HepG2 (cell line): Measurements from ENCODE around the gene HSPB9. TPM values are rescaled to one million over a fixed set of nuclear protein-coding genes. Genes with fewer than 3 reads are reported as not detected.

Source experiments
- ATAC-seq: fragments of 200-7000 bp; cut with Tn5 transposase; 3 replicates; pipeline ENCODE4 v1.9.1; 2020; ENCODE audit warnings: mild to moderate bottlenecking, moderate library complexity
- BruUV-seq: library from RNA; stranded (reverse); fragments of 400-500 nt; replicated peaks from 2 replicates; lab custom pipeline; 2021; lab: Mats Ljungman, UMichigan
- CTCF ChIA-PET: fragments of 300-600 bp; formaldehyde crosslinking; extraction: SDS; loops from one replicate; lab custom pipeline; 2021; ENCODE audit warnings: low total read pairs, inconsistent platforms, low intra/inter-chr PET ratio; lab: Yijun Ruan, JAX
- POLR2A ChIA-PET: fragments of 350-600 bp; sonication (Branson Sonifier 250); formaldehyde crosslinking; loops from one replicate; lab custom pipeline; 2020; ENCODE audit warnings: antibody characterized with exemption, inconsistent platforms; lab: Yijun Ruan, JAX
- DNase-seq: peaks from one replicate; pipeline ENCODE4 v3.0.0-alpha.2; 2015; ENCODE audit warnings: low spot score
- FAIRE-seq: peaks from 3 replicates; lab custom pipeline; 2011; peaks lifted over from hg19 to GRCh38; lab: Jason Lieb, UNC
- H2AFZ ChIP-seq: one replicate; pipeline ENCODE4 v1.6.1; 2011; ENCODE audit warnings: low read length, inconsistent platforms
- H3K27ac ChIP-seq: fragments of 300-600 bp; 3 replicates; pipeline ENCODE4 v1.8.0; 2011; ENCODE audit warnings: mixed run types, mild to moderate bottlenecking, mixed read lengths, low read length, inconsistent platforms; ENCODE audit not compliant: insufficient read depth; ENCODE audit errors: extremely low read length
- H3K27me3 ChIP-seq, 2 experiments: fragments of 200-600 bp in 1 of 2; 2 replicates in 1 of 2; 3 replicates in 1 of 2; pipeline versions ENCODE4 v1.6.0 to v1.8.0; 2011; ENCODE audit warnings: low read length in 2 of 2, mild to moderate bottlenecking in 2 of 2, moderate library complexity in 2 of 2, inconsistent platforms in 1 of 2; ENCODE audit not compliant: insufficient read depth in 2 of 2, control insufficient read depth in 1 of 2
- H3K36me3 ChIP-seq, 2 experiments: fragments of 200-600 bp in 1 of 2; replicated peaks in 1 of 2; 2 replicates in 1 of 2; 3 replicates in 1 of 2; pipeline versions ENCODE4 v1.5.1 to v1.8.0; 2011; ENCODE audit warnings: low read length in 2 of 2, inconsistent platforms in 1 of 2; ENCODE audit not compliant: insufficient read depth in 2 of 2, control insufficient read depth in 1 of 2
- H3K4me1 ChIP-seq: 2 replicates; pipeline ENCODE4 v1.5.1; 2012; ENCODE audit warnings: low read length, inconsistent platforms; ENCODE audit not compliant: insufficient read depth
- H3K4me2 ChIP-seq: 2 replicates; pipeline ENCODE4 v1.6.0; 2011; ENCODE audit warnings: low read depth, low read length, inconsistent platforms
- H3K4me3 ChIP-seq, 3 experiments: fragments of 200-600 bp in 1 of 3; sonication (generic), shearing (Covaris generic) in 1 of 3; replicated peaks in 1 of 3; 2 replicates each; pipeline ENCODE4 v1.5.1; 2011 to 2016; ENCODE audit warnings: low read length in 3 of 3, inconsistent platforms in 2 of 3, low read depth in 2 of 3, mild to moderate bottlenecking in 2 of 3, control low read depth in 1 of 3, mixed read lengths in 1 of 3; ENCODE audit not compliant: insufficient read depth in 1 of 3
- H3K79me2 ChIP-seq: one replicate; pipeline ENCODE4 v1.6.1; 2011; ENCODE audit warnings: low read length, inconsistent platforms; ENCODE audit not compliant: insufficient read depth
- H3K9ac ChIP-seq: 2 replicates; pipeline ENCODE4 v1.6.0; 2011; ENCODE audit warnings: mild to moderate bottlenecking, low read depth, low read length, inconsistent platforms; ENCODE audit not compliant: insufficient read depth
- H3K9me3 ChIP-seq: 2 replicates; pipeline ENCODE4 v1.5.1; 2012; ENCODE audit warnings: mild to moderate bottlenecking, low read length
- H4K20me1 ChIP-seq: 2 replicates; pipeline ENCODE4 v1.6.0; 2011; ENCODE audit warnings: inconsistent platforms, mild to moderate bottlenecking, low read length, moderate library complexity; ENCODE audit not compliant: insufficient read depth
- HES4 ChIP-seq: sonication (generic); formaldehyde crosslinking; IDR thresholded peaks from 2 replicates; pipeline ENCODE4 v1.9.0; 2021; ENCODE audit warnings: mild to moderate bottlenecking, missing genetic modification reagents, borderline replicate concordance
- SMYD3 ChIP-seq: sonication (generic); formaldehyde crosslinking; IDR thresholded peaks from 2 replicates; pipeline ENCODE4 v1.8.1; 2023; ENCODE audit warnings: mild to moderate bottlenecking, missing genetic modification reagents
- SP4 ChIP-seq: sonication (generic); formaldehyde crosslinking; IDR thresholded peaks from 2 replicates; pipeline ENCODE4 v1.8.1; 2023; ENCODE audit warnings: mild to moderate bottlenecking, missing genetic modification reagents
- ZNF362 ChIP-seq: sonication (generic); formaldehyde crosslinking; IDR thresholded peaks from 2 replicates; pipeline ENCODE4 v1.4.0; 2020; ENCODE audit warnings: missing genetic modification reagents, mild to moderate bottlenecking, borderline replicate concordance
- ZNF772 ChIP-seq: sonication (generic); formaldehyde crosslinking; IDR thresholded peaks from 2 replicates; pipeline ENCODE4 v1.5.0; 2020; ENCODE audit warnings: mild to moderate bottlenecking, missing genetic modification reagents
- WGBS: methylation state at CpG from one replicate; pipeline ENCODE4 v1.1.6; 2017; ENCODE audit warnings: low lambda C conversion rate; 5-methylcytosine and 5-hydroxymethylcytosine counted together
- in situ Hi-C: cut with HindIII; loops from 2 replicates; pipeline ENCODE4 v1.10.0; 2017; ENCODE audit warnings: low pct_unique_long_range_greater_than_20kb; ENCODE audit not compliant: extremely low pct_ligation_motif_present
- intact Hi-C: fragments of 100-400 bp; cut with micrococcal nuclease; formaldehyde crosslinking; loops from one replicate; pipeline ENCODE4 v1.10.0; 2022; ENCODE audit not compliant: unreplicated experiment
- polyA plus RNA-seq, 8 experiments: library from polyadenylated mRNA; depleted of rRNA in 3 of 8; stranded (reverse) in 7 of 8; unstranded in 1 of 8; fragments of >200 nt; fragmentation: Illumina TruSeq in 4 of 8; extraction: Trizol in 4 of 8; gene quantifications; 2 replicates each; pipeline versions ENCODE4 v1.2.1 to v1.2.3, GENCODE V29; 2011 to 2016; ENCODE audit warnings: low read depth in 4 of 8, missing spikeins in 1 of 8, mixed read lengths in 1 of 8; ENCODE audit not compliant: insufficient read depth in 1 of 8
- total RNA-seq, 5 experiments: library from RNA; depleted of rRNA; stranded (reverse); fragments of >200 nt; fragmentation: Illumina TruSeq; extraction: Trizol; gene quantifications; 2 replicates each; pipeline ENCODE4 v1.2.3, GENCODE V29; 2016; ENCODE audit warnings: low read depth in 1 of 5
- TF ChIP-seq, protein P1 (sequence below): sonication (generic); formaldehyde crosslinking; conservative IDR thresholded peaks from 2 replicates; pipeline ENCODE4 v1.8.1; 2023; ENCODE audit warnings: missing genetic modification reagents
- TF ChIP-seq, protein P2 (sequence below): sonication (generic); formaldehyde crosslinking; IDR thresholded peaks from 2 replicates; pipeline ENCODE4 v1.4.0; 2020; ENCODE audit warnings: missing genetic modification reagents
- TF ChIP-seq, protein P3 (sequence below): sonication (generic); formaldehyde crosslinking; IDR thresholded peaks from 2 replicates; pipeline ENCODE4 v1.8.0; 2022; ENCODE audit warnings: mild to moderate bottlenecking, missing genetic modification reagents, borderline replicate concordance

Gene HSPB9
- total and polyA plus RNA-seq, 2 of the 13 experiments (the other 11 are each of a cell fraction or from before 2014, with no cell fraction given): 0.05 to 0.24 TPM

GRCh38 chr17:42094375-42095069, 28.1 kb upstream of the HSPB9 start:
- Histone ChIP-seq H4K20me1 (no peaks in the 10 kb centered on the region), H3K27ac (no peak overlapping the region), H3K4me1 (peaks cover 82% of the 10 kb centered on the region), H3K27me3 (peaks cover 6 to 47% of the 10 kb centered on the region in 2 experiments; a peak in 4 of 5 replicates), H3K4me2 (no peak overlapping the region), H3K4me3 (no peak overlapping the region), H3K79me2 (no peaks in the 10 kb centered on the region), H2AFZ (no peak overlapping the region), H3K36me3 (no peaks in the 10 kb centered on the region), H3K9ac (no peak overlapping the region), H3K9me3 (no peaks in the 10 kb centered on the region)
- ChIA-PET POLR2A (interaction anchor here (1.4 to 2.2 kb wide), 2 partner anchors 18 to 26 kb away, joined by 4 to 7 read pairs; partner anchors contain the start of gene DHX58), CTCF (no interaction called here)
- TF ChIP-seq ZNF772 (CRISPR knock-in tag): no peak
- TF ChIP-seq, protein P1, sequence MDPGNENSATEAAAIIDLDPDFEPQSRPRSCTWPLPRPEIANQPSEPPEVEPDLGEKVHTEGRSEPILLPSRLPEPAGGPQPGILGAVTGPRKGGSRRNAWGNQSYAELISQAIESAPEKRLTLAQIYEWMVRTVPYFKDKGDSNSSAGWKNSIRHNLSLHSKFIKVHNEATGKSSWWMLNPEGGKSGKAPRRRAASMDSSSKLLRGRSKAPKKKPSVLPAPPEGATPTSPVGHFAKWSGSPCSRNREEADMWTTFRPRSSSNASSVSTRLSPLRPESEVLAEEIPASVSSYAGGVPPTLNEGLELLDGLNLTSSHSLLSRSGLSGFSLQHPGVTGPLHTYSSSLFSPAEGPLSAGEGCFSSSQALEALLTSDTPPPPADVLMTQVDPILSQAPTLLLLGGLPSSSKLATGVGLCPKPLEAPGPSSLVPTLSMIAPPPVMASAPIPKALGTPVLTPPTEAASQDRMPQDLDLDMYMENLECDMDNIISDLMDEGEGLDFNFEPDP: 0 out of 2 replicates have a peak, but pooled peaks have one; percentile 60
- intact Hi-C loops (no loop called here), in situ Hi-C loops (no loop called here)
- BruUV-seq: no TSS peak
- ATAC-seq (no peak), DNase-seq (no peak), FAIRE-seq (no peak)
- 60% methylated on average over 11 of the region's 12 CpGs for WGBS

DNA sequence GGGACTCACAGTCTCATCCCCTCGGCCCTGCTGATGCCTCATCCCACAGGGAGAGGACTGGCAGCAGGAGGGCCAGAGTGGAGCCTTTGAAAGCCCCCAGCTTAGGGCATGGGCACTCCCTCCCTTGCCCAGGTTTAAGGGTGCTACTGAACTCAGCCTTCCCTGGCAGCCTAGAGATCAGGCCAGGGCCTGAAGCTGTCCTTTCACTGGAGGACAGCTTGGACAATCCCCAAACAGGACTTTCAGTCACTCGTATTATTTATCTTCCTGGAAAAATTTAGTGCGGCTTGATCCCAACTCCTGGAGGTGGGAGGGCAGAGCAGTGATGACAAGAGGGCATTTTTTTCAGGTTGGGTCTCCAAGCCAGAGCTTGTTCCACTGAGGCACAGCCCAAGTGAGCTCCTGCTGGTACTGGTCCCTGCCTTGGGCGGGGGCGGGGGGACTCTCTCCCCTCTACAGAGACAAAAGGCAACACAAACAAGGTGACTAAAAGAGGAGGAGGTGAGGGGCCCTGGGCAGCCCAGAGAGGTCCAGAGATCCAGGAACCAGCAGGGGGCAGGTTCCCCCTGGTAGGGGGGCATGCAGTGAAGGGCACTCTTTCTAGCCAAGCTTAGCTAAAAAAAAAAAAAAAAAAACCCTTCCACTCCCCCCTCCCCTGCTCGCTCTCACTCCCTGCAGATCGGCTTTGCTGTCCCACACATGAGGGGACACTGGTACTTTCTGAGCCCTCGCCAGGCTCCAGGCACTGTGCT, 26.1 kb upstream of the HSPB9 start:
- ChIA-PET CTCF (no interaction called here), POLR2A (interaction anchor here (1.3 to 2.2 kb wide), 3 partner anchors 16 to 137 kb away, joined by 3 to 7 read pairs (median 4); partner anchors contain the start of gene DHX58)
- Histone ChIP-seq H4K20me1 (no peaks in the 10 kb centered on the region), H3K4me2 (peak overlapping the region; percentile 65), H3K9ac (no peak overlapping the region), H3K27ac (no peak overlapping the region), H2AFZ (no peak overlapping the region), H3K36me3 (no peaks in the 10 kb centered on the region), H3K27me3 (peaks cover 6 to 48% of the 10 kb centered on the region in 2 experiments; a peak in 4 of 5 replicates), H3K79me2 (no peaks in the 10 kb centered on the region), H3K4me3 (no peak overlapping the region; a peak in 1 of 6 replicates), H3K9me3 (no peaks in the 10 kb centered on the region), H3K4me1 (peaks cover 71% of the 10 kb centered on the region)
- ATAC-seq: peak; percentile 12; the same call in 2 of the 3 replicates
- in situ Hi-C loops (no loop called here), intact Hi-C loops (no loop called here)
- DNase-seq: no peak
- FAIRE-seq: no peak
- no TSS peak for BruUV-seq
- 8% methylated on average over 8 of the region's 8 CpGs for WGBS
- TF ChIP-seq SP4 (CRISPR knock-in tag) (0 out of 2 replicates have a peak, but pooled peaks have one; percentile 28), ZNF362 (peak; percentile 33; the same call in 1 of the 2 replicates), SMYD3 (CRISPR knock-in tag) (no peak), HES4 (CRISPR knock-in tag) (no peak)
- TF ChIP-seq, protein P2, sequence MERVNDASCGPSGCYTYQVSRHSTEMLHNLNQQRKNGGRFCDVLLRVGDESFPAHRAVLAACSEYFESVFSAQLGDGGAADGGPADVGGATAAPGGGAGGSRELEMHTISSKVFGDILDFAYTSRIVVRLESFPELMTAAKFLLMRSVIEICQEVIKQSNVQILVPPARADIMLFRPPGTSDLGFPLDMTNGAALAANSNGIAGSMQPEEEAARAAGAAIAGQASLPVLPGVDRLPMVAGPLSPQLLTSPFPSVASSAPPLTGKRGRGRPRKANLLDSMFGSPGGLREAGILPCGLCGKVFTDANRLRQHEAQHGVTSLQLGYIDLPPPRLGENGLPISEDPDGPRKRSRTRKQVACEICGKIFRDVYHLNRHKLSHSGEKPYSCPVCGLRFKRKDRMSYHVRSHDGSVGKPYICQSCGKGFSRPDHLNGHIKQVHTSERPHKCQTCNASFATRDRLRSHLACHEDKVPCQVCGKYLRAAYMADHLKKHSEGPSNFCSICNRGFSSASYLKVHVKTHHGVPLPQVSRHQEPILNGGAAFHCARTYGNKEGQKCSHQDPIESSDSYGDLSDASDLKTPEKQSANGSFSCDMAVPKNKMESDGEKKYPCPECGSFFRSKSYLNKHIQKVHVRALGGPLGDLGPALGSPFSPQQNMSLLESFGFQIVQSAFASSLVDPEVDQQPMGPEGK (CRISPR knock-in tag): 0 out of 2 replicates have a peak, but pooled peaks have one; percentile 28
- TF ChIP-seq, protein P3, sequence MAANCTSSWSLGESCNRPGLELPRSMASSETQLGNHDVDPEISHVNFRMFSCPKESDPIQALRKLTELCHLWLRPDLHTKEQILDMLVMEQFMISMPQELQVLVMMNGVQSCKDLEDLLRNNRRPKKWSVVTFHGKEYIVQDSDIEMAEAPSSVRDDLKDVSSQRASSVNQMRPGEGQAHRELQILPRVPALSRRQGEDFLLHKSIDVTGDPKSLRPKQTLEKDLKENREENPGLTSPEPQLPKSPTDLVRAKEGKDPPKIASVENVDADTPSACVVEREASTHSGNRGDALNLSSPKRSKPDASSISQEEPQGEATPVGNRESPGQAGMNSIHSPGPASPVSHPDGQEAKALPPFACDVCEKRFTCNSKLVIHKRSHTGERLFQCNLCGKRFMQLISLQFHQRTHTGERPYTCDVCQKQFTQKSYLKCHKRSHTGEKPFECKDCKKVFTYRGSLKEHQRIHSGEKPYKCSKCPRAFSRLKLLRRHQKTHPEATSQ (CRISPR knock-in tag): 0 out of 2 replicates have a peak, but pooled peaks have one; percentile 22
